A549 (cell line): Measurements from ENCODE around the gene ANO2.
"Not testable (repeated sequence)": the region's sequence is repeated elsewhere in the genome, so short reads cannot be mapped to it uniquely, and the experiment has no call there.

Experiments used
- CTCF ChIP-seq: fragments of >200 bp; sonication (Bioruptor Twin); formaldehyde crosslinking; IDR thresholded peaks from 3 replicates; pipeline ENCODE4 v1.5.1; 2016
- JUNB ChIP-seq: fragments of >200 bp; sonication (Bioruptor Twin); formaldehyde crosslinking; IDR thresholded peaks from 2 replicates; pipeline ENCODE4 v1.6.1; 2016
- REST ChIP-seq: fragments of 200-600 bp; sonication (generic); IDR thresholded peaks from 2 replicates; pipeline ENCODE4 v1.6.1; 2016; ENCODE audit warnings: antibody characterized with exemption, mild to moderate bottlenecking, moderate library complexity
- RFX5 ChIP-seq: fragments of 450-650 bp; IDR thresholded peaks from 2 replicates; pipeline ENCODE4 v1.7.1; 2014; ENCODE audit warnings: antibody characterized with exemption, mild to moderate bottlenecking, moderate library complexity

GRCh38 chr12:5825761-5826160 is 119.3 kb downstream of the ANO2 start:
- not testable (repeated sequence) for TF ChIP-seq JUNB, CTCF, REST, RFX5
